ENCODE results near the gene MINDY3.
"Not testable (repeated sequence)": the region's sequence is repeated elsewhere in the genome, so short reads cannot be mapped to it uniquely, and the experiment has no call there.

MINDY3 gene

GRCh38 chr10:15856328-15857015 lies 3.8 kb downstream of the MINDY3 start:
- DNase-seq (ENCODE audit: low read depth) = no peak

GRCh38 chr10:15853800-15854199 lies 6.5 kb downstream of the MINDY3 start:
- DNase-seq (ENCODE audit: low read depth) = no peak

DNA sequence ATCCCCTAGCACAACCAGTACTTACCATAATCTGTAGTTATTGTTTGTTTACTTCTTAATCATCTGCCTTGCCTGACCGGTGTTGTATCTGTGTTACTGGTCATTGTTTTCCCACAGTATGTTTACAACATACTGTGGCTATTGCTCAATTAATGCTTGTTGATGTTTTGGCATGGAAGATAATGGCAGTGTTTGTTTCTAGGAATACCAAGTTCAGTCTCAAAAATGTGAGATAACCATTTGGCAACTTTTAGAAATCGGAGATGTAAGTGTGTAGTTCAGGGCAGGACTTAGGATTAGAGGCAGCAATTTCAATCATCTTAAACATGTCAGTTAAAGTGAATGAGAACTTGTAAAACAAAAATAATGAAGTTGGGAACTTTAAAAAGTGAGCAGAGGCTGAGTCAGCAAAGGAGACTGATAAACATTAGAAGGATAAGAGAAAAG lies 8.2 kb downstream of the MINDY3 start:
- DNase-seq (ENCODE audit: low read depth) = no peak

DNA sequence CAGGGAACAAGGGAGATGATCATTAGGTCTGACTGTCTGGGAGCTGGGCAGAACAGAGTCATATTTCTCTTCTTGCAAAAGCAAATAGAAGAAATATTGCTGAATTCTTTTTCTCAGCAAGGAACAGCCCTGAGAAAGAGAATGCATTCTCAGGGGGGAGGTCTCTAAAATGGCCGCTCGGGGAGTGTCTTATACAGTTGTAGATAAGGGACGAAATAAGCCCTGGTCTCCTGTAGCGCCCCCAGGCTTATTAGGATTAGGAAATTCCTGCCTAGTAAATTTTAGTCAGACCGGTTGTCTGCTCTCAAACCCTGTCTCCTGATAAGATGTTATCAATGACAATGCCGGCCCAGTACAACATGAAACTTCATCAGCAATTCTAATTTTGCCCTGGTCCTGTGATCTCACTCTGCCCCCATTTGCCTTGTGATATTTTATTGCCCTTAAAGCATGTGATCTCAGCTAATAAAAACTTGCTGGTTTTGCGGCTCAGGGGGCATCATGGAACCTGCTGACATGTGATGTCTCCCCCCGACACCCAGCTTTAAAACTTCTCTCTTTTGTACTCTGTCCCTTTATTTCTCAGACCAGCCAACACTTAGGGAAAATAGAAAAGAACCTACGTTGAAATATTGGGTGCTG lies 9.8 kb downstream of the MINDY3 start:
- not testable (repeated sequence) for DNase-seq (ENCODE audit: low read depth)

GRCh38 chr10:15849316-15849715 lies 11.0 kb downstream of the MINDY3 start:
- DNase-seq (ENCODE audit: low read depth) = no peak

- no peak for DNase-seq (ENCODE audit: low read depth)
Measured at GRCh38 chr10:15847481-15847880, 12.8 kb downstream of the MINDY3 start.

GRCh38 chr10:15844517-15844916 lies 15.8 kb downstream of the MINDY3 start:
- DNase-seq (ENCODE audit: low read depth) = no peak

DNA sequence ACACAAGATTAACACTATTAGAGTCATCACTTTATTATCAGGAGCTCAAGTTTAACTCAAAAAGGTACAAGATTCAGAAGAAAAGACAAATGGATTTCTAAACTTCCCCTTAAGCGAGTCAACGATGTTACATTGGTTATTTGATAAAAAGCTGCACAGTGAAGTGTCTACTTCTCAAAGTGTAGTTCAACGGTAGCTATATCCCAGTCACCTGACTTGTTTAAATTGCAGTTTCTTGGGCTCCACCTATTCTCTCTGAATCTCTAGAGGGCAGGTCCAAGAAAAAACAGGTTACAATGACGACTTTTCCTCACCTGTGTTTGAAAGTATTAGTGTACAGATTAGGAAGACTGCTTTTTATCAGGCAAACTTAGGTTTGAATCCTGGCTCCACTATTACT lies 16.6 kb downstream of the MINDY3 start:
- no peak for DNase-seq (ENCODE audit: low read depth)

DNA sequence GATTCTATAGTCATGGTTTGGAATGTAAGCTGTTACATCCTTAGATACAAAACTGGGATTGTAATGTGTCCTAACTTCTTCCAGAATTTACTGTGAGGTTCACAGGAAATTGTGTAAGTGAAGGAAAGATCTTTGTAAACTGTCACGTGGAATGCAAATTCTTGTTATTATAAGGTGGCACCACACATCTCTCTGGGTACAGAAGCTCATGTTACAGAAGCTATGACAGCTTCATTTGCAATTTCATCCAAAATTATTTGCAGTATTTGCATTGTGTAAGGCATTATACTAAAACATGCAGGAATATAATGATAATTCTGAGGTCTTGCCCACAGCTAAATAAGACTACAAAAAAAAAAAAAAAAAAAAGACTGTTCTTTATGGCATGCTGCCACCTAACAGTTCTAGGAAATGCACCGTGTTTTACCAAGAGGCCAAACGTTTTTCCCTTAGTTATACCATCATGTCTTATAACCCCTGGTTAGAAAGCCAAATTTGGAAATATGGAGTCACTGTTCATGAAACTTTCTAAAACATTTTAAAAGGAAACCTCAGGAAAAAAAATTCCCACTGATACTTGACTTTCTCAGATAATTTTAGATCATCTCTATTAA lies 17.6 kb downstream of the MINDY3 start:
- no peak for DNase-seq (ENCODE audit: low read depth)

GRCh38 chr10:15841696-15842095 lies 18.6 kb downstream of the MINDY3 start:
- no peak for DNase-seq (ENCODE audit: low read depth)

DNA sequence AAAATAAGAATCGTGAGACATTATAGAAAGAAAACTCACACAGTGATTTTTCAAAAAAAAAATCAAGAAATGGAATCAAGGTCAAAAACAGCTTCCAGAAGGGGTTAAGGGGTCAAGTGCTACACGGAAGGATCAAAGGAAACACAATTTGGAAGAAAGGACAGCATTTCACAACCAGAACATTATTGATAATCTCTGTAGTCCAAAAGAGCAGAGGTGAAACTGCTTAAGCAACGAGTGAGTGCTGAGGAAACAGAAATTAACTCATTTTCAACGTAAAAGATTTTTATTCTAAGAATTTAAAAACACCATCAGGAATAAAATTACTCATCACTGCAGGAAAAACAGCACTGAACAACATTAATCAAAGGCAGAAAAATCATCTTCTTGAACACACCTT lies 23.5 kb downstream of the MINDY3 start:
- no peak for DNase-seq (ENCODE audit: low read depth)

DNA sequence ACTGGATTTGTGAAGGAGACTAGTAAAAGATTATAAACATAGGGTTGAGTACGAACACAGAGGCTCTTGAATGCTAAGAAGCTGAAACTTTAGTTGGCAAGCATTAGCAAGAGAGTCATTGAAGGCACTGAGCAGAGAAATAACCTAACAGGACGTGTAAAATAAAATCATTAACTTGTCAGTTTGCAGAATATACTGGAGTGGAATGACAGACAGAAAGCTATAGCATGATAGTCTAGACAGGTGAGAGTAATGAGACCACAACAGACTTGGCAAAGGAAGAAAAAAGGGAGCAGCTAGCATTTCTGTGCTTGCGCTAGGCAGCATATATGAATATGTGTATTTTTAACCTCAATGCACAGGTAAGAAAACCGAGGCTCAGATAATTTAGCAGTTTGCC lies 30.8 kb downstream of the MINDY3 start:
- DNase-seq (ENCODE audit: low read depth) = no peak

- no peak for DNase-seq (ENCODE audit: low read depth)
Measured at GRCh38 chr10:15824498-15824897, 35.8 kb downstream of the MINDY3 start.

DNA sequence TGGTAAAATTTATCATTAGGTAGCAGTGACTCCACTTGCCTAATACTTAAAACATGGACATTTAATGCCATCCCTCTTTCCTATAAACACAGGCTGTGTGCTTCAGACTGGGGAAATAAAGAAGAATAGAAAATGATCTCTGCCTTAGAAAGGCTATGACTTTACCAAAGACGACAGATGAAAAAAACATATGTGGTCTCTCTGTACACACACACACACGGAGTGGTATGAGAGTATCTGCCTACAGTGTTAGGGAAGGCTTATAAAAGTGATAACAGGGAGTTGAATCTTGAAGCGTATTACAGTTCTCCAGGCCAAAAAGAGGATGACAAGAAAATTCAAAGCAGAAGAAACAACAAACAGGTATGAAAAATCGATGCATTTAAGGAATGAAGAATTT lies 38.2 kb downstream of the MINDY3 start:
- DNase-seq (ENCODE audit: low read depth) = no peak

DNA sequence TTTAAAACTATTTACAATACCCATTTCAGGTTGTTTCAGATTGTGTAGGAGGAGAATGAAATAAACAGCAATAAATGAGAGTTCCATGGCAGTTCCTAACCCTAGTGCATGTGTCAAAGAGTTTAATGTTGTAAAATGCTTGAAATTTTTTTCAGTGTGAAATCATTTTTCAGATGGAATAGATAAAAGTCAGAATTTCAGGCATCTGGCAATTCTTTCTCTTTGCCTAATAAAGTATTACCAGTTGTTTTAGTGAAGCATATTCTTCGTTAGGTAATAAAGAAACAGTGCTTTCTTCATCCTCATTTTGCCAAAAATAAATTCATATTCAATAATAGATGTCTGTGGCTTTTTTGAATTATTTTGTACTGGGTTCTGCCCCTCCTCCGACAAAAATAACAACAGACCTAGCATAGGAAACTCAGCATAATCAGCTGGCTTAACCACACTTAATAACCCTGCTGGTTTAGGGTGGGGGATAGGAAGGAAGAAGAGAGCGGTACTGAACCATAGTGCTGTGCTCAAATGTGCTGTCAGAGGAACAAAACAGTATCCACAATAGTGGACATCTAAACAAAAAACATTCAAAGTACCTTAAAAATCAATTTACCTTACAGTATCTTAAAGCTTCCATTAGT lies 39.1 kb downstream of the MINDY3 start:
- no peak for DNase-seq (ENCODE audit: low read depth)

- no peak for DNase-seq (ENCODE audit: low read depth)
Measured at GRCh38 chr10:15817409-15818046, 42.8 kb downstream of the MINDY3 start.

DNA sequence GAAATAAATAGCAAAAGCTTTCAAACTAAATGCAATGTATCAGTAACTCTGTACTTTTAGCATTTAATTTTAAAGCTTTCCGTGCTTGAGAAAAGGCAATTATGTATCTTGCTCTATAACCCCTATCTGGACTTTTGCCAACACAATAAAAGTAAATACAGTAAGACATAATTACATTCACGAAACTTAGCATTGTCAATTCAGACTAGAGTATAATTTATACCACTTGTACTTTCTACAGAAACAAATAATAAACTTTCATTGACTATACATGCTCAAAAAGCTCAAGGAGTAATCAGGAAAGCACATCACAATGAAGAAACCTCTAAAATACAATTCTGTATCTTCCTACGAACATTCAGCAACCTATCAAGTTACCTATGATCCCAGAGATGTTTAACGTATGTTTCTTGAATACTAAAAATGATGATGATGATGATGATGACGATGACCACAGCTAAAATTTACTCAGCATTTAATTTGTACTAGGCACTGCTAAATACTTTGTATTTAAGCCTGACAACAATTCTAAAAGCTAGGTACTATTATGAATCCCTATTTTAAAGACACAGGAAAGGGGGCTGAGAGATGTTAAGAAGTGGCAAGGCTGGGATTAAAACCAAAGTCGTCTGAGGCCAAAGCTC lies 44.9 kb downstream of the MINDY3 start:
- DNase-seq (ENCODE audit: low read depth) = no peak

GRCh38 chr10:15814565-15814964 lies 45.7 kb downstream of the MINDY3 start:
- DNase-seq (ENCODE audit: low read depth) = no peak

DNA sequence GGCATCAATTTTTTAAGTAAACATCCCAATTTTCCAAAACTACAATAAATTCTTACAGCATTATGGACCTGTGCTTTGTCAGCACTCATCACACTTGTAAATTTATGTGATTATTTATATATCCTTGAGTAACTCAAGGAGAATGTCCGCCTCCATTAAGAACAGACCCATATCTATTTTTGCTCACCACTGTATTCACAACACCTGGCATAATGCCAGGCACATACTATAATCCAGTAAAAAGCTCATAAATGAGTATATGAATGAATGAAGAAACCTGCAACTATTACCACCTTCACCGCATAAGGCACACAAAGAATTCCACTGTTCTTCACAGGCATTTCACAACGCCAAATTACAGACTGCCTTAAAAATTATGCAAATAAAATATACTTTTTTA lies 46.9 kb downstream of the MINDY3 start:
- no peak for DNase-seq (ENCODE audit: low read depth)

- no peak for DNase-seq (ENCODE audit: low read depth)
Measured at GRCh38 chr10:15809450-15809849, 50.9 kb downstream of the MINDY3 start.

GRCh38 chr10:15808204-15808797 lies 52.0 kb downstream of the MINDY3 start:
- no peak for DNase-seq (ENCODE audit: low read depth)
